Effector memory CD8-positive, alpha-beta T cell (primary cell): ENCODE data around the gene ADAMTS12.

Source experiments
- ATAC-seq: fragments of 150-1000 bp; cut with Tn5 transposase; replicated peaks from 2 replicates; pipeline ENCODE4 v1.10.0; 2021; ENCODE audit warnings: mild to moderate bottlenecking, moderate library complexity
- DNase-seq, 3 experiments: peaks; one replicate each; pipeline ENCODE4 v3.0.0; 2021
- H3K27ac Mint-ChIP-seq, 2 donors: one replicate each; pipeline ENCODE4 v1.8.0; 2022; ENCODE audit warnings: mild to moderate bottlenecking in 2 of 2, mixed read lengths in 2 of 2, moderate library complexity in 2 of 2
- H3K27me3 Mint-ChIP-seq, 2 donors: one replicate each; pipeline ENCODE4 v1.8.0; 2022; ENCODE audit warnings: mixed read lengths in 2 of 2
- H3K36me3 Mint-ChIP-seq: one replicate; pipeline ENCODE4 v1.8.0; 2022; ENCODE audit warnings: mild to moderate bottlenecking, moderate library complexity, mixed read lengths; ENCODE audit not compliant: insufficient read depth
- H3K4me1 Mint-ChIP-seq, 2 donors: one replicate each; pipeline ENCODE4 v1.8.0; 2022; ENCODE audit warnings: low read depth in 2 of 2, mixed read lengths in 2 of 2
- H3K4me3 Mint-ChIP-seq, 2 donors: one replicate each; pipeline ENCODE4 v1.8.0; 2022; ENCODE audit warnings: mild to moderate bottlenecking in 2 of 2, mixed read lengths in 2 of 2, moderate library complexity in 2 of 2
- H3K9me3 Mint-ChIP-seq, 2 donors: one replicate each; pipeline ENCODE4 v1.8.0; 2022; ENCODE audit warnings: mixed read lengths in 2 of 2

Gene ADAMTS12

GRCh38 chr5:33828626-33829308, 63.0 kb downstream of the ADAMTS12 start:
- DNase-seq: no peak
- no peak for ATAC-seq
- Mint-ChIP-seq H3K4me3 (no peak overlapping the region), H3K9me3 (no peaks in the 10 kb centered on the region), H3K27me3 (peaks cover 6 to 17% of the 10 kb centered on the region in 2 donors), H3K4me1 (no peaks in the 10 kb centered on the region), H3K27ac (no peak overlapping the region), H3K36me3 (no peaks in the 10 kb centered on the region)

GRCh38 chr5:33827885-33828284, 63.9 kb downstream of the ADAMTS12 start:
- ATAC-seq: no peak
- H3K9me3 Mint-ChIP-seq: no peaks in the 10 kb centered on the region
- no peaks in the 10 kb centered on the region for H3K4me1 Mint-ChIP-seq
- no peak overlapping the region for H3K4me3 Mint-ChIP-seq
- H3K27ac Mint-ChIP-seq: no peak overlapping the region
- DNase-seq: no peak
- H3K36me3 Mint-ChIP-seq: no peaks in the 10 kb centered on the region
- H3K27me3 Mint-ChIP-seq: peaks cover 6 to 22% of the 10 kb centered on the region in 2 donors

GRCh38 chr5:33827018-33827707, 64.6 kb downstream of the ADAMTS12 start:
- ATAC-seq: no peak
- Mint-ChIP-seq H3K27me3 (peaks cover 8 to 23% of the 10 kb centered on the region in 2 donors), H3K4me3 (no peak overlapping the region), H3K36me3 (no peaks in the 10 kb centered on the region), H3K27ac (no peak overlapping the region), H3K9me3 (no peaks in the 10 kb centered on the region), H3K4me1 (no peaks in the 10 kb centered on the region)
- no peak for DNase-seq

DNA sequence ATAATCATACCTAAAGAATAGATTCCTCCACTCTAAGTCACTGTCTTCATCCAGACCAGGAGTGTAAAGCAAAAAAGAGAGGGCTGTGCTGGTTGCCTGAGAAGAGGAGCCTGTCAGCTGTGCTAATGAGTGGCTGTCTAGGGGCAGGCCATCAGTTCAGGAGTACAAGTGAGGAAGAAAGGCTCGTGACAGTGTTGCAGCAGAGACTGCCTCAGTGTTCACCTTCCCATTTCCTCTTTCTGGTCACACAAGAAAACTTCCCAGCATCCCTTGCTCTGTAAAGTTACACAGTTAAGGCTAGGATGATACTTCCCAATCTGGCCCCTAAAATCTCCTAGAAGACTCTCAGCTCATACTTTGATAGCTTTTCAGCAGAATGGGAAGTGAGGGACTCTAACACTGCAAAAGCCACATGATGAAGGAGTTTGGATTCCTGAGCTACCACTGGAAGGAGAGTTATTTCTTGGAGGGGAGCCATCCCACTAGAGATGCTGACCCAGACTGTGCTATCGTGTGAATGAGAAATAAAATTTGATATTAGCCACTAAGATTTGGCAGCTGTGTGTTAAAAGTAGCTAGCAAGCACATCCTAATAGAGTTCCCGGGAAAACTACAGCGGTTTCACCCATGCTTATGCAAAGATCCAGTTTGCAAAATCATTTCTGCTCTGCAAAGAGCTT, 67.1 kb downstream of the ADAMTS12 start:
- Mint-ChIP-seq H3K4me1 (no peaks in the 10 kb centered on the region), H3K27me3 (peaks cover 16 to 18% of the 10 kb centered on the region in 2 donors), H3K27ac (no peak overlapping the region), H3K4me3 (no peak overlapping the region), H3K9me3 (peaks cover 0 to 2% of the 10 kb centered on the region in 2 donors), H3K36me3 (no peaks in the 10 kb centered on the region)
- ATAC-seq: no peak
- DNase-seq: no peak

- DNase-seq (no peak), ATAC-seq (no peak)
- no peak overlapping the region for H3K4me3 Mint-ChIP-seq
- no peak overlapping the region for H3K27ac Mint-ChIP-seq
- H3K4me1 Mint-ChIP-seq: no peaks in the 10 kb centered on the region
- H3K27me3 Mint-ChIP-seq: peaks cover 0 to 12% of the 10 kb centered on the region in 2 donors
- H3K36me3 Mint-ChIP-seq: no peaks in the 10 kb centered on the region
- H3K9me3 Mint-ChIP-seq: peaks cover 0 to 2% of the 10 kb centered on the region in 2 donors
Measured at GRCh38 chr5:33817301-33817700, 74.5 kb downstream of the ADAMTS12 start.

GRCh38 chr5:33816791-33817190, 75.0 kb downstream of the ADAMTS12 start:
- Mint-ChIP-seq H3K4me1 (no peaks in the 10 kb centered on the region), H3K27me3 (peaks cover 0 to 7% of the 10 kb centered on the region in 2 donors), H3K36me3 (no peaks in the 10 kb centered on the region), H3K9me3 (peaks cover 0 to 2% of the 10 kb centered on the region in 2 donors), H3K27ac (no peak overlapping the region), H3K4me3 (no peak overlapping the region)
- ATAC-seq (no peak), DNase-seq (no peak)

DNA sequence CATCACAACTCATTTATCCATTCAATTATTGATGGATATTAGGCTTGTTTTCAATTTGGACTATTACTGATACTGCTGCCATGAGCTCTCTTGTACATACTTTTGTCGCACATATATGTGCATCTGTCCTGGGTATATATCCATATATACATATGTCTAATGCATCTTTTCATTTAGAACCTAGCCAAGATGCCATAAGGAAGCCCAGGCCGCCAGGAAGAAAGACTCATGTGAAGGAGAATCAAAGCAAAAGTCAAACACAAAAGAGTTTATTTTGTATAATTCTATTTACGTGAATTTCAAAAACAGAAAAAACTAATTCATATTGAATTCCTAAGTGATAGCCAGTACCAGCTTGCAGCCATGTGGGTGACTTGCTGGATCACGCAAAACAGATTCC, 79.0 kb downstream of the ADAMTS12 start:
- DNase-seq: no peak
- H3K36me3 Mint-ChIP-seq: no peaks in the 10 kb centered on the region
- no peaks in the 10 kb centered on the region for H3K27me3 Mint-ChIP-seq
- no peak overlapping the region for H3K27ac Mint-ChIP-seq
- no peaks in the 10 kb centered on the region for H3K4me1 Mint-ChIP-seq
- ATAC-seq: no peak
- no peak overlapping the region for H3K4me3 Mint-ChIP-seq
- H3K9me3 Mint-ChIP-seq: peaks cover 0 to 5% of the 10 kb centered on the region in 2 donors

DNA sequence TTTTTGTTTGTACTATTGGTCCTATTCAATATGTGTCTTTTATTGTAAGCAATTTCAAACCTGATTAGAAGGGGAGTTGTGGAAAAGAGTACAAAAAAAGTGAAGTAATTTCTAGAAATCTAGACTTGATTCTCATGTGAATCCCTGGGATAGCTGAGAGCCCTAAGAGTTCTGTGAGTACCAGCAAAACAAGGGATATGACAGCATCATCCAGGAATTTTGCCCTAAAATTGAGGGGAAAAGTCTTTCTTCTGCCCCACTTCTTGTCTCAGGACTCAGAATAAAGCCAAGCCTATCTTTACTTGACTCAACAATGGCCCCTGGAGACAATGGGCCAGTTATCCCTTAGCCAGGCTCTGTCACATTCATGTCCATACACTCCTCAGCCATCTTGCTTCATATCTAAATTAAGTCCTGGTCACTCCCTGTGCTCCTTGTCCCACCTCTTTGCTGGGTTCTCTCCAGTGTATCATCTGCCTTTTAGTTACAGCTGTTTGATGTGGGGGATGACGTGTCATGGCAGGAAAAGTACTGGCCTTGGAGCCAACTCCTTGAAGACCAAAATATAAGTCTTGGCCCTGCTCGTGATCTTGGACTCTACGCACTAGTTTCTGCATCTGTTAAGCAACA, 81.2 kb downstream of the ADAMTS12 start:
- no peak overlapping the region for H3K4me3 Mint-ChIP-seq
- no peaks in the 10 kb centered on the region for H3K4me1 Mint-ChIP-seq
- no peaks in the 10 kb centered on the region for H3K27me3 Mint-ChIP-seq
- no peaks in the 10 kb centered on the region for H3K36me3 Mint-ChIP-seq
- H3K27ac Mint-ChIP-seq: no peak overlapping the region
- DNase-seq: no peak
- peaks cover 0 to 5% of the 10 kb centered on the region in 2 donors for H3K9me3 Mint-ChIP-seq
- ATAC-seq: no peak

- no peaks in the 10 kb centered on the region for H3K36me3 Mint-ChIP-seq
- no peak for DNase-seq
- no peak overlapping the region for H3K27ac Mint-ChIP-seq
Measured at GRCh38 chr5:33809936-33810335, 81.9 kb downstream of the ADAMTS12 start.

DNA sequence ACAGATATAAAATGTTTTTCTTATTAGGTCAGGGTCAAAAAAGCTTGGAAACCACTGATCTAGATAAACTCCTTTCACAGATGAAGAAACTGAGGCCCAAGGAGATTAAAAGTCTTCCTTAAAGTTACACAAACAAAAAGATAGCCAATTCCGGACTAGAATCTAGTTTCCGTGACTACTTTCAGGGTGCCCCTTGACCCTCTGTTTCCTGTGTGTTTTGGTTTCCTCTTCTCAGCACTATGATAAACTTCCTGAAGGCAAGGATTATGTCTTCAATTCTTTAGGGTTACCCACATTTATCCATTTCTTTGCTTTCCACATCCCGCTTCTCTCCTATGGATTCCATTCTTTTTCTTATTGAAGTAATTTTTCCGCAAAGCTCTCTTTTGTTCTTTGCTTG, 83.1 kb downstream of the ADAMTS12 start:
- Mint-ChIP-seq H3K4me3 (no peak overlapping the region), H3K4me1 (no peaks in the 10 kb centered on the region), H3K27me3 (peaks cover 0 to 2% of the 10 kb centered on the region in 2 donors), H3K9me3 (peaks cover 0 to 5% of the 10 kb centered on the region in 2 donors), H3K36me3 (no peaks in the 10 kb centered on the region), H3K27ac (no peak overlapping the region)
- ATAC-seq: no peak
- DNase-seq: no peak

More at GRCh38 chr5:33809936-33810335, 81.9 kb downstream of the ADAMTS12 start:
- no peaks in the 10 kb centered on the region for H3K4me1 Mint-ChIP-seq
- no peak for ATAC-seq
- H3K9me3 Mint-ChIP-seq: peaks cover 0 to 5% of the 10 kb centered on the region in 2 donors
- H3K4me3 Mint-ChIP-seq: no peak overlapping the region
- no peaks in the 10 kb centered on the region for H3K27me3 Mint-ChIP-seq

GRCh38 chr5:33807771-33808170, 84.0 kb downstream of the ADAMTS12 start:
- Mint-ChIP-seq H3K9me3 (peaks cover 0 to 5% of the 10 kb centered on the region in 2 donors), H3K4me3 (no peak overlapping the region), H3K27me3 (peaks cover 0 to 12% of the 10 kb centered on the region in 2 donors), H3K36me3 (no peaks in the 10 kb centered on the region), H3K27ac (no peak overlapping the region), H3K4me1 (no peaks in the 10 kb centered on the region)
- ATAC-seq: no peak
- no peak for DNase-seq

GRCh38 chr5:33806738-33807442, 84.9 kb downstream of the ADAMTS12 start:
- no peak overlapping the region for H3K27ac Mint-ChIP-seq
- no peaks in the 10 kb centered on the region for H3K4me1 Mint-ChIP-seq
- ATAC-seq: no peak

GRCh38 chr5:33801292-33801691, 90.5 kb downstream of the ADAMTS12 start:
- no peaks in the 10 kb centered on the region for H3K9me3 Mint-ChIP-seq
- H3K4me3 Mint-ChIP-seq: no peak overlapping the region
- H3K27ac Mint-ChIP-seq: no peak overlapping the region
- H3K36me3 Mint-ChIP-seq: peaks cover 3% of the 10 kb centered on the region
- H3K27me3 Mint-ChIP-seq: peaks cover 6 to 35% of the 10 kb centered on the region in 2 donors
- H3K4me1 Mint-ChIP-seq: no peaks in the 10 kb centered on the region
- no peak for ATAC-seq
- DNase-seq: no peak

More at GRCh38 chr5:33806738-33807442, 84.9 kb downstream of the ADAMTS12 start:
- no peak for DNase-seq
- Mint-ChIP-seq H3K27me3 (peaks cover 0 to 19% of the 10 kb centered on the region in 2 donors), H3K36me3 (peaks cover 3% of the 10 kb centered on the region), H3K4me3 (no peak overlapping the region), H3K9me3 (peaks cover 0 to 5% of the 10 kb centered on the region in 2 donors)
